ENCODE data around the gene PDE7B.
"Not testable (repeated sequence)": the region's sequence is repeated elsewhere in the genome, so short reads cannot be mapped to it uniquely, and the experiment has no call there.

The PDE7B gene

GRCh38 chr6:136210398-136211165 is 359.1 kb downstream of the PDE7B start:
- DNase-seq: no peak

- DNase-seq: no peak
These were observed 361.1 kb downstream of the PDE7B start for GRCh38 chr6:136212608-136213007.

- DNase-seq: no peak
These were observed 361.6 kb downstream of the PDE7B start for GRCh38 chr6:136213012-136213539.

GRCh38 chr6:136213853-136214252 is 362.4 kb downstream of the PDE7B start:
- DNase-seq: no peak

GRCh38 chr6:136216503-136217401 is 365.3 kb downstream of the PDE7B start:
- DNase-seq: no peak

- DNase-seq: not testable (repeated sequence)
These were observed 373.5 kb downstream of the PDE7B start for GRCh38 chr6:136224974-136225373.

- no peak for DNase-seq
These were observed 374.0 kb downstream of the PDE7B start for GRCh38 chr6:136225496-136225895.

GRCh38 chr6:136226027-136226673 is 374.6 kb downstream of the PDE7B start:
- DNase-seq: peak; percentile 72 to 84

GRCh38 chr6:136226674-136227377 is 375.3 kb downstream of the PDE7B start:
- DNase-seq: no peak

GRCh38 chr6:136228814-136229213 is 377.3 kb downstream of the PDE7B start:
- DNase-seq: no peak

GRCh38 chr6:136230219-136230853 is 378.8 kb downstream of the PDE7B start:
- no peak for DNase-seq

GRCh38 chr6:136232701-136233100 is 381.2 kb downstream of the PDE7B start:
- DNase-seq: no peak

- no peak for DNase-seq
These were observed 383.7 kb downstream of the PDE7B start for GRCh38 chr6:136235233-136235564.

- no peak for DNase-seq
These were observed 385.2 kb downstream of the PDE7B start for GRCh38 chr6:136236466-136237293.

- no peak for DNase-seq
These were observed 392.6 kb downstream of the PDE7B start for GRCh38 chr6:136244061-136244616.

Measured in AML-193 (cell line).